ENCODE measurements around the gene JCHAIN. TPM values are rescaled to one million over a fixed set of nuclear protein-coding genes. Genes with fewer than 3 reads are reported as not detected.
A peak's percentile ranks its signal among the peaks of the same experiment; 100 is the strongest.
"Not testable (repeated sequence)": the region's sequence is repeated elsewhere in the genome, so short reads cannot be mapped to it uniquely, and the experiment has no call there.

The JCHAIN gene
- total RNA-seq, 2 donors from 2014 or later: 39.7 TPM; not detected in 1

DNA sequence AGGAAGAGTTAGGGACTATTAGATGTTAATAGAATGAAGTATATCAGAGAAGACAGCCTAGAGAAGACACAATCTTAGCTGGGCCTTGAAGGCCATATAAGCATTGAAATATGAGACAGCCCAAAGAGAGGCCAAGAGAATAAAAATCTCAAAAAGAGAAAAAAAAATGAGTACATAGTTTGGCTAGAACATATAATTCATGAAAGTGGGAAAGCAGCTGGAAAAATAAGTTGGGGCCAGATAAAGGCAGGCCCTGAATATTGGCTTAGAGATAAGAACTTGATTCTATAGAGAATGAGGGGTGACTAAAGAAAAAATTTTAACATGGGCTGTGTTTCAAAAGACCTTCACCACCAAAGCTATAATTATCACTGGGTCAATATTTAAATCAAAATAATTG lies 14.6 kb upstream of the JCHAIN start:
- no peak overlapping the region for H3K4me3 Mint-ChIP-seq
- H3K4me1 Mint-ChIP-seq (ENCODE audit: low read depth in 2 of 2): no peaks in the 10 kb centered on the region
- ATAC-seq (no peak), DNase-seq (ENCODE audit: low spot score) (no peak)
- peaks cover 0 to 8% of the 10 kb centered on the region in 2 donors for H3K27me3 Mint-ChIP-seq
- no peaks in the 10 kb centered on the region for H3K36me3 Mint-ChIP-seq
- H3K9me3 Mint-ChIP-seq: no peaks in the 10 kb centered on the region
- H3K27ac Mint-ChIP-seq: no peak overlapping the region

DNA sequence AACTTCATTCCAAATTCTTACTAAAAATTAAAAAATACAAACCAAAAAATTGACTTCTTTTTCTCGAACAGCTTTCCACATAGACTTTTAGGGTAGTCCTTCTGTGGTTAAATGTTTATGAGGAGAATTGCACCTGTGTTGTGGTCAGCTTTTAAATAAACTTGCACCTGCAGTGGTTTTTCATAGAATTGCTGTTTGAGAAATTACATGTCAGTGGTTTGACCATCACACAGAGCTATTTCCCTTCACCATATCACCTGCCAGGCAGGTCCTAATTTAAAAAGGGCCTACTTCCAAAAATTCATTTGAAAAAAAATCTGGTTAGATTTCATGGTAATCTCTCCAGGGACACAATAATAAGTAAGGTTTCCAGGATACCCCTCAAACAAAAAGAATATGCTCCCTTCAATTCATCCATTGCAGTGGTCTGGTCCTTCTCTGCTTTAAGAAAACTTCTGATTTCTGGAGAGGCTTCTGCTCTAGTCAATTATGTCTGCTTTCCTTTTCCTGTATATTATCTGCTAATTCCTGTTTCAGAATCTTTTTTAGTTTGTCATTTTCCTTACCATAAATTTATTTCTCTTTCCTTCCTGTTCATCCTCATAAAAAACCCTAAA lies 12.2 kb upstream of the JCHAIN start:
- no peak overlapping the region for H3K4me3 Mint-ChIP-seq
- H3K27me3 Mint-ChIP-seq: peaks cover 7 to 15% of the 10 kb centered on the region in 2 donors
- no peak for ATAC-seq
- no peaks in the 10 kb centered on the region for H3K4me1 Mint-ChIP-seq (ENCODE audit: low read depth in 2 of 2)
- H3K27ac Mint-ChIP-seq: no peak overlapping the region
- no peaks in the 10 kb centered on the region for H3K9me3 Mint-ChIP-seq
- DNase-seq (ENCODE audit: low spot score): no peak
- no peaks in the 10 kb centered on the region for H3K36me3 Mint-ChIP-seq

DNA sequence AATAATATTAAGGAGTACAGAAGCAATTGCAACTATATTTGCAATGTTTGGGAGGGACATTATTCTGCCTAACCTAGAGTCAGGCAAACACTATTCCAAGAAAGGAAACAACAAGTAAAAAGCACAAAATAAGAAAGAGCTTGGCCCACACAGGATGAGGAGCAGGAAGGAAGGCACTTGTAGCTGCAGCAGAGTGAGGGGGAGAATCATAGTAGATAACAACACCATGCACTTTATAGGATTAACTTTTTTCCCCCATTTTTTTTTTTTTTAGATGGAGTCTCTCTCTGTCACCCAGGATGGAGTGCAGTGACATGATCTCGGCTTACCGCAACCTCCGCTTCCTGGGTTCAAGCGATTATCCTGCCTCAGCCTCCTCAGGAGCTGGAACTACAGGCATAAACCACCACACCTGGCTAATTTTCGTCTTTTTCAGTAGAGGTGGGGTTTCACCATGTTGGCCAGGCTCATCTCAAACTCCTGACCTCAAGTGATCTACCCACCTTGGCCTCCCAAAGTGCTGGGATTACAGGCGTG lies 10.3 kb upstream of the JCHAIN start:
- Mint-ChIP-seq H3K27ac (no peak overlapping the region), H3K9me3 (no peaks in the 10 kb centered on the region), H3K4me3 (no peak overlapping the region), H3K27me3 (peaks cover 8 to 14% of the 10 kb centered on the region in 2 donors), H3K36me3 (no peaks in the 10 kb centered on the region), H3K4me1 (ENCODE audit: low read depth in 2 of 2) (no peaks in the 10 kb centered on the region)
- no peak for ATAC-seq
- DNase-seq (ENCODE audit: low spot score): no peak

DNA sequence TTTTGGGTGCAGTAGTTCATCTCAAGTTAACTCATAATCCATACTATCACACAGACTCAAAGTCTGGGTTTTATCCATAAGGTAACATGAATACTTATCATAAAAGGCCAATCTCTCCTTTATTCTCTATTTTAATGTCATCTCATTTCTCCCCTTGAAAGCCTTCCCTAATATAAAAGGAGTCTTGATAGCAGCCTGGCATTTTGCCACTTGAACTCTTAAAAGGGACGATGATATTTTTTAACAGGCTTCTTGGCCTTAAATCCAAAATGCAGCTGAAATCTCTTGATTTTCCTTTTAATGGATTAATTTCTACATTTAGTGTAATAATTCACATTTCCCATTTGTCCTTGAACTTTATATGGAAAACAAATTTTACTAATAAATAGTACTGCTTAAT lies 8.4 kb upstream of the JCHAIN start:
- H3K27ac Mint-ChIP-seq: no peak overlapping the region
- H3K4me1 Mint-ChIP-seq (ENCODE audit: low read depth in 2 of 2): no peaks in the 10 kb centered on the region
- H3K9me3 Mint-ChIP-seq: no peaks in the 10 kb centered on the region
- H3K36me3 Mint-ChIP-seq: no peaks in the 10 kb centered on the region
- no peak overlapping the region for H3K4me3 Mint-ChIP-seq
- ATAC-seq (no peak), DNase-seq (ENCODE audit: low spot score) (no peak)
- peaks cover 23% of the 10 kb centered on the region in 2 donors for H3K27me3 Mint-ChIP-seq

DNA sequence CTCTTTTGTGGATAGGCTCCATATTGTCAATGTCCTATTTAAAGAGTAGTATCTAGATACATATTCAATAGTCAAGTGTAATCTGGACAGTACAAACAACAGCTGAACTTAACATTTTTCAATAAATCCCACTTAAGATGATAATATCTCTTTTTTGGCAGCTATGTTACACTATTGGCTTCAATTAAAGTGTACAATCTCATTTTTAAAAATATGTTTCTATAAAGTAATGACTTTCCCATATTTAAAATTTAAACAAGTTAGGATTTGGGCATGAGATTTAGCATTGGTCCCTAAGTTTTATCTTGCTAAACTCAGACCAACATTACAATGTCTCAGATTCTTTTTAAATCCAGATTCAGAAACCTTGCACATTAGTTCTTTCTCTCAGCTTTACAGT lies 7.9 kb upstream of the JCHAIN start:
- Mint-ChIP-seq H3K27me3 (peaks cover 23% of the 10 kb centered on the region in 2 donors), H3K4me1 (ENCODE audit: low read depth in 2 of 2) (no peaks in the 10 kb centered on the region), H3K9me3 (no peaks in the 10 kb centered on the region), H3K36me3 (no peaks in the 10 kb centered on the region), H3K4me3 (no peak overlapping the region), H3K27ac (no peak overlapping the region)
- ATAC-seq: no peak
- no peak for DNase-seq (ENCODE audit: low spot score)

DNA sequence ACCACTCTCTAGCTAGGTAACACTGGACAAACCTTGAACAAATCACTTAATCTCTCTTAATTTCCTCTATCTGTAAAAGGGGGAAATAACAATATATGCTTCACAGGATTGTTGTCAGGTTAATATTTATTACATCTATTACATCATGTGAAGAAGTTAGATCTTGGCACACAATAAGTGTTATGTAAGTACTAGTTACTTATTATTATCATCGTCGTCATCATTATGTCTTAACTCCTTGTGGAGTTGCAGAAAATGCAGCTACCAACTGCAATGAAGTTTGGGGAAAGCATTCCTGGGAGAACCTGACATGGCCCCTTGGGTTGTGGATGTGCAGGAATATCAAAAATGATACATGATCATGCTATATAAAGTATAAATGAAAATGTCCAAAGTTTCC lies 4.8 kb upstream of the JCHAIN start:
- DNase-seq (ENCODE audit: low spot score) (no peak), ATAC-seq (no peak)
- H3K27ac Mint-ChIP-seq: no peak overlapping the region
- no peaks in the 10 kb centered on the region for H3K9me3 Mint-ChIP-seq
- no peaks in the 10 kb centered on the region for H3K4me1 Mint-ChIP-seq (ENCODE audit: low read depth in 2 of 2)
- H3K27me3 Mint-ChIP-seq: peaks cover 18 to 23% of the 10 kb centered on the region in 2 donors
- H3K4me3 Mint-ChIP-seq: no peak overlapping the region
- H3K36me3 Mint-ChIP-seq: no peaks in the 10 kb centered on the region

DNA sequence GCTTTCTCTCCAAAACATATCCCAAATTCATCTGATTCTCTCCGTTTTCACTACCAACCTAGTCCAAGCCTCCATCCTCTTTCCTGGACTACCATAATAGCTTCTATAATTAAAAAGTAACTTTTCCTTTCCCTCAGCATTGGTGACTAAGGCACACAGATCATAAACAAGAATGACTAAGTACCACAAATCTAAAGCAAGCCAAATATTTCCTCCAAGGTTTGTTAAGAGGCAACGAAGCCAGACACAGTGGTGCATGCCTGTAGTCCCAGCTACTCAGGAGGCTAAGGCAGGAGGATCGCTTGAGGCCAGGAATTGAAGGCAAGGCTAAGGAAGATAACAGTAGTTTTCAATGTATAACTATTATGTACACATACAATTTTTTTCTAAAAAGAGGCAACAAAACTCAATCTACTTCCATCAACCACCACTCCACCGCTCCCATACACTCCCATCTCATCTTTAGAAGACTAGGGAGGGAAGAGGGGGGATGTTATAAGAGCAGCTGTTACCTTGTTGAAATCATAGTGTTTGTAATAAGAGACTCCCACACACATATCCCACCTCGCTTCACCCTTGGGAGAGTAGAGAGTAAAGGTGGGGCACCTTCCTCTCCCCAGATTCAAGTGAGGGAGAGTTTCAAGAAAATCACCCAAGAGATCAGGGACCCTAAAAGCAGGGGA lies 4.2 kb upstream of the JCHAIN start:
- Mint-ChIP-seq H3K27me3 (peaks cover 15 to 23% of the 10 kb centered on the region in 2 donors), H3K9me3 (no peaks in the 10 kb centered on the region), H3K4me1 (ENCODE audit: low read depth in 2 of 2) (no peaks in the 10 kb centered on the region), H3K27ac (no peak overlapping the region), H3K4me3 (no peak overlapping the region), H3K36me3 (no peaks in the 10 kb centered on the region)
- no peak for ATAC-seq
- no peak for DNase-seq (ENCODE audit: low spot score)

DNA sequence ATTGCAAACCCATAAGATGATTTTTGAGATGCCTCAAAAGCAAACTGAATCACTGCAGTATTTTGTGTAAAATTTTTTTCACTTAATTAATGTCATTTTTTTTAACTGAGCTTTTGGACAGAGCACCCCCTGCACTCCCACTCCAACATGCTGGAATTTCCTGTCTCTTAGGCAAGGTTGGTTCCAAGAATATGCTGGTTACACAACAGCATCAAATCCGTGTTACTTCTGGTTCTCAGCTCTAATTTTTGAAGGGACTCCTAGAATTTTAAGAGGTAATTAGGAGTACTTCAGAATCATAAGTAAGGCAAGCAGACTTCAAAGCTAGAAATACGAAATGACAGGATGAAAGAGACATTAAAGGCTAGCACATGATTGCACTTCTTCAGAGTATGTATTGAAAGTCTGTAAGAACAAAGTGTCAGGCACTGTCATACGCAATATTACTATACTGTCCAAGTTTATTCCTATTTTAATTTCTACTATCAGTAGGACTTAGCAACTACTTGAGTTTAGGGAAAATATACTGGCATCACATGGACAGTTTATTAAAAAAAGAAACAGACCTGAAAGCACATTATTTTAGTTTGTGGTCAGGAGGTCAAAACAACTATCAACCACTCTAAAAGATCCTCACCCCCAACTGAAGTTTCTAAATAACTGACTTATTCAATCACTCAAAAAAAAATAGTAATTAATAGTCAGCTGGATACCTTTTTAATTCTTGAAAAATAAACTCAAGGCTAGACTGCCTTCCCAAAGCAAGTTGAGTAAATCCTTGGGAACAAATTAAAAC lies 1.6 kb upstream of the JCHAIN start:
- no peak for ATAC-seq
- Mint-ChIP-seq H3K36me3 (no peaks in the 10 kb centered on the region), H3K4me3 (no peak overlapping the region), H3K4me1 (ENCODE audit: low read depth in 2 of 2) (no peaks in the 10 kb centered on the region), H3K9me3 (no peaks in the 10 kb centered on the region), H3K27me3 (peaks cover 12 to 15% of the 10 kb centered on the region in 2 donors), H3K27ac (no peak overlapping the region)
- DNase-seq (ENCODE audit: low spot score): no peak

DNA sequence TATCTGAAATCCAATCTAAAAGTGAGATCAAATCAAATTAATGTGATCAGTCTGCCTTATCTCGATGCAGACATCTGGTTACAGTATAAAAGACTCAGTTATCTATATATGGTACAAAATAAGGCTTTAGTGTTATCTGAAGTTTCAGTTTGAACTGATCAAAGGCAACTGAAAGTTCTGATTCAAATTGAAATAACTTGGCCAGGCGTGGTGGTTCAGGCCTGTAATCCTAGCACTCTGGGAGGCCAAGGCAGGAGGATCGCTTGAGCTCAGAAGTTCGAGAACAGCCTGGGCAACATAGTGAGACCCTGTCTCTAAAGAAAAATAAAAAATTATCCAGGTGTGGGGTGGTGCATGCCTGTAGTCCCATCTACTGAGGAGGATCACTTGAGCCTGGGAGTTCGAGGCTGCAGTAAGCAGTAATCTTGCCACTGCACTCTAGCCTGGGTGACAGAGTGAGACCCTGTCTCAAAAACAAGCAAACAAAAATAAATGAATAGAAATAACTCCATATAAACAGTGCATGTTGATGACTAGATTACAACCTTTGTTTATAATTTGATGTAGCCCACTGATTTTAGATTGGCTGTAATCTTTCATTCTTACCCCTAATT lies 4.9 kb downstream of the JCHAIN start:
- not testable (repeated sequence) for H3K27ac Mint-ChIP-seq; H3K4me3 Mint-ChIP-seq; H3K4me1 Mint-ChIP-seq (ENCODE audit: low read depth in 2 of 2); H3K36me3 Mint-ChIP-seq; DNase-seq (ENCODE audit: low spot score); H3K9me3 Mint-ChIP-seq
- ATAC-seq: peak in 1 of 2 donors; percentile 62
- H3K27me3 Mint-ChIP-seq: peaks cover 6 to 12% of the 10 kb centered on the region in 2 donors

DNA sequence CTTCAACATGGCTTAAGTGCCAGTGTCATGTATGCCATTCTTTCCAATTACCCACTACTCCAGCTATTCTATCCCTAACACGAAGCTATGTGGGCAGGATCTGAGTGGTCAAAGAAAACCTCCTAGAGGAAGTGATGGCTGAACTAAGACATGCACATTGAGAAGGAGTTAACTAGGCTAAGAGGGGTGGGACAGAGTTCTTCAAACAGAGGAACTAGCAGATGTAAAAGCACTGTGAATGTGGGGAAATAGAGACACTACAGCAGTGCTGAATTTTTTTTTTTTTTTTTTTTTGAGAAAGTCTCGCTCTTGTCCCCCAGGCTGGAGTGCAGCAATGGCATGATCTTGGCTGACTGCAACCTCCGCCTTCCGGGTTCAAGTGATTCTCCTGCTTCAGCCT lies 6.2 kb downstream of the JCHAIN start:
- ATAC-seq: no peak
- H3K36me3 Mint-ChIP-seq: no peaks in the 10 kb centered on the region
- no peak overlapping the region for H3K27ac Mint-ChIP-seq
- DNase-seq (ENCODE audit: low spot score): no peak
- peaks cover 6 to 12% of the 10 kb centered on the region in 2 donors for H3K27me3 Mint-ChIP-seq
- no peaks in the 10 kb centered on the region for H3K9me3 Mint-ChIP-seq
- no peak overlapping the region for H3K4me3 Mint-ChIP-seq
- peaks cover 0 to 6% of the 10 kb centered on the region in 2 donors for H3K4me1 Mint-ChIP-seq (ENCODE audit: low read depth in 2 of 2)

DNA sequence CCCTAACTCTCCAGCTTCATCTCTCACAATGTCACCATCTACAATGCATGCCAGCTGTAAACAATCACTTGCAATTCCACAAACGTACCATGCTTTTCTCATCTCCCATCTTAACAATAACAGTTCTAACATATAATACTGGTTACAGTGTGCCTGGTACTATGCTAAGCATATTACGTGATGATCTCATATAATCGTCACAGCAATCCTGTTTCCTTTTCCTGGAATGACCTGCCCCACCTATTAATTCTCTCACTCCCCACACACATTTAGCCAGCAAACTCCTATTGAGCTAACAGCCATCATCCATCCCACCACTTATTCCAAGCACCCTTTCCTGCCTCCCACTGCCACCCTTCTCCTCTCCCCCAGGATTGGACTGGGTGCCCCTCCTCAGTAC lies 7.9 kb downstream of the JCHAIN start:
- peaks cover 0 to 6% of the 10 kb centered on the region in 2 donors for H3K4me1 Mint-ChIP-seq (ENCODE audit: low read depth in 2 of 2)

DNA sequence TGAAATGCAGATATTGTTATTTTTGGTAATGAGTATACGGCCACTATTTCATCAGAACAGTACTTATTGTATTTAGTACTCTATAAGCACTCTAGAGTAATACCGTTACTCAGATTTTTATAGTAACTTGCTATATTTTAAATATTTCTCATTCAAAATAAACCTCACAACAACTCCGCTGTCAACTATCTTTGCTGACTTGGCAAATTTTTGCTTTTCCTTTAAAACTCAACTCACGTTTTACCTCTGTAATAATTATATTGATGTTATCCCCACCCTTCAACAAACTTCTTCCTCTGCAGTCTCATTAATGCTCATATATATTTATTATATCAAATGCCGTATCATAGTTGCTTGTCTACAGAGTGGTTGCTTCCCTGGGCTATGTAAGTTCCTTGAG lies 9.0 kb downstream of the JCHAIN start:
- Mint-ChIP-seq H3K4me3 (no peak overlapping the region), H3K27ac (no peak overlapping the region)

More for the DNA sequence above, 7.9 kb downstream of the JCHAIN start:
- Mint-ChIP-seq H3K36me3 (no peaks in the 10 kb centered on the region), H3K4me3 (no peak overlapping the region), H3K9me3 (no peaks in the 10 kb centered on the region), H3K27me3 (peaks cover 8 to 19% of the 10 kb centered on the region in 2 donors), H3K27ac (no peak overlapping the region)
- DNase-seq (ENCODE audit: low spot score): no peak
- no peak for ATAC-seq

DNA sequence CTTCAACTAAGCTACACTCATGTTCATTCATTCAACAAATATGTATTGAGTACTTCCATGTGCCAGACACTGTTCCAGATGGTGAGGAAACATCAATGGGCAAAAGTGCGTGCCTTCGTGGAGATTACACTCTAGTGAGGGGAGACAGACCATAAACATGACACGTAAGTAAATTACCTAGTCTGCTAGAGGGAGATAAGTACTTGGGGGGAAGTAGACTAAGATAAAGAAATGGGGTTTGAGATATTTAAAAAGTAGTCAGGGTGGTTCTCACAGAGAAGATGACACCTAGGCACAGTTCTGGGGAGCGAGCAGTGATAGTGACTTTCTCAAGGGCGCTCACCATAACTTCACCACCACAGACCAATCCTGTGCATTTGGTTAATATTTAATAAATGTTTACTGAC lies 11.7 kb downstream of the JCHAIN start:
- Mint-ChIP-seq H3K27me3 (peaks cover 9 to 19% of the 10 kb centered on the region in 2 donors), H3K36me3 (no peaks in the 10 kb centered on the region), H3K9me3 (no peaks in the 10 kb centered on the region), H3K27ac (no peak overlapping the region), H3K4me1 (ENCODE audit: low read depth in 2 of 2) (peaks cover 0 to 6% of the 10 kb centered on the region in 2 donors), H3K4me3 (no peak overlapping the region)
- DNase-seq (ENCODE audit: low spot score) (no peak), ATAC-seq (no peak)

More for the DNA sequence above, 9.0 kb downstream of the JCHAIN start:
- Mint-ChIP-seq H3K9me3 (no peaks in the 10 kb centered on the region), H3K4me1 (ENCODE audit: low read depth in 2 of 2) (peaks cover 0 to 6% of the 10 kb centered on the region in 2 donors), H3K36me3 (no peaks in the 10 kb centered on the region), H3K27me3 (peaks cover 9 to 19% of the 10 kb centered on the region in 2 donors)
- no peak for DNase-seq (ENCODE audit: low spot score)
- no peak for ATAC-seq
